HG02938 (cell line): ENCODE results near the gene RPUSD1.
"Not testable (repeated sequence)": the region's sequence is repeated elsewhere in the genome, so short reads cannot be mapped to it uniquely, and the experiment has no call there.

ENCODE experiments used
- ATAC-seq: cut with Tn5 transposase; IDR thresholded peaks from one replicate; pipeline ENCODE4 v1.9.1; 2021; ENCODE audit warnings: mild to moderate bottlenecking, moderate library complexity; ENCODE audit not compliant: unreplicated experiment

The RPUSD1 gene

GRCh38 chr16:768428-768827 lies 19.8 kb downstream of the RPUSD1 start:
- no peak for ATAC-seq

DNA sequence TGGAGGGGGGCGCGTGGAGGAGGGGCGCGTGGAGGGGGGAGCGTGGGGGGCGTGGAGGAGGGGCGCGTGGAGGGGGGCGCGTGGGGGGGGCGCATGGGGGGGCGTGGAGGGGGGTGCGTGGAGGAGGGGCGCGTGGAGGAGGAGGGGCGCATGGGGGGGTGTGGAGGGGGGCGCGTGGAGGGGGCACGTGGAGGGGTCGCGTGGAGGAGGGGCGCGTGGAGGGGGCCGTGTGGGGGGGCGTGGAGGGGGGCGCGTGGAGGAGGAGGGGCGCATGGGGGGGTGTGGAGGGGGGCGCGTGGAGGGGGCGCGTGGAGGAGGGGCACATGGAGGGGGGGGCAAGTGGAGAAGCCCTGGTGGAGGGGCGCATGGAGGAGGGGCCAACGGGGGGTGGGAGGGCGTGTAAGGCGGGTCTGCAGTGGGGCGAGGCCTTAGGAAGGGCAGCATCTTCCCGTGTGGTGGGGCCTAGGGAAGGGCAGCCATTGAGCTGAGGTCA lies 20.4 kb downstream of the RPUSD1 start:
- no peak for ATAC-seq

GRCh38 chr16:766820-767640 lies 21.2 kb downstream of the RPUSD1 start:
- no peak for ATAC-seq

DNA sequence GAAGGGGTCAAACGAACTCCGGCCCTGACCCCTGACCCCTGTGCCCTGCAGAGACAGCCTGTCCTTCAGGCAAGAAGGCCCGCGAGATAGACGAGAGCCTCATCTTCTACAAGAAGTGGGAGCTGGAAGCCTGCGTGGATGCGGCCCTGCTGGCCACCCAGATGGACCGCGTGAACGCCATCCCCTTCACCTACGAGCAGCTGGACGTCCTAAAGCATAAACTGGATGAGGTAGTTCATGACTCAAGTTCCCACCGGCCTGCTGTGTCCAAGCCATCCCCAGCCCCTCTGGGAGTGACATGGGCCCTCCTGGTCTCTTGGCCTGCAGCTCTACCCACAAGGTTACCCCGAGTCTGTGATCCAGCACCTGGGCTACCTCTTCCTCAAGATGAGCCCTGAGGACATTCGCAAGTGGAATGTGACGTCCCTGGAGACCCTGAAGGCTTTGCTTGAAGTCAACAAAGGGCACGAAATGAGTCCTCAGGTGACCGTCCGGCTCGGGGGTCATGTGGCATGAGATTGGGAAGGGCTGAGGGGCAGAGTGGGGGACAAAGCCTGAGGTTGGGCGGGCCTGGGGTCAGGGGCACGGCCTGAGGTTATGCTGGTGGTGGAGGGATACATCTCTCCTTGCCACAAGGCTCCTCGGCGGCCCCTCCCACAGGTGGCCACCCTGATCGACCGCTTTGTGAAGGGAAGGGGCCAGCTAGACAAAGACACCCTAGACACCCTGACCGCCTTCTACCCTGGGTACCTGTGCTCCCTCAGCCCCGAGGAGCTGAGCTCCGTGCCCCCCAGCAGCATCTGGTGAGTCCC lies 22.0 kb downstream of the RPUSD1 start:
- ATAC-seq: no peak

DNA sequence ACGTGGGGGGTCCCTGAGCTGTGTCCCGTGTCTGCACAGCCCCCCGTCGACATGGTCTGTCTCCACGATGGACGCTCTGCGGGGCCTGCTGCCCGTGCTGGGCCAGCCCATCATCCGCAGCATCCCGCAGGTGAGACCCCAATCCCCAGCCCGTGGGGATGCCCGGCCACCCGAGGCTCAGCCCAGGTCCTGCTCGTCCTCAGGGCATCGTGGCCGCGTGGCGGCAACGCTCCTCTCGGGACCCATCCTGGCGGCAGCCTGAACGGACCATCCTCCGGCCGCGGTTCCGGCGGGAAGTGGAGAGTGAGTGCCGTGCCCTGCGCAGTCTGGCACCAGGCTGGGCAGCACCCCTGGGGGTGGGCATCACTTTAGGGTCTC lies 22.7 kb downstream of the RPUSD1 start:
- no peak for ATAC-seq

DNA sequence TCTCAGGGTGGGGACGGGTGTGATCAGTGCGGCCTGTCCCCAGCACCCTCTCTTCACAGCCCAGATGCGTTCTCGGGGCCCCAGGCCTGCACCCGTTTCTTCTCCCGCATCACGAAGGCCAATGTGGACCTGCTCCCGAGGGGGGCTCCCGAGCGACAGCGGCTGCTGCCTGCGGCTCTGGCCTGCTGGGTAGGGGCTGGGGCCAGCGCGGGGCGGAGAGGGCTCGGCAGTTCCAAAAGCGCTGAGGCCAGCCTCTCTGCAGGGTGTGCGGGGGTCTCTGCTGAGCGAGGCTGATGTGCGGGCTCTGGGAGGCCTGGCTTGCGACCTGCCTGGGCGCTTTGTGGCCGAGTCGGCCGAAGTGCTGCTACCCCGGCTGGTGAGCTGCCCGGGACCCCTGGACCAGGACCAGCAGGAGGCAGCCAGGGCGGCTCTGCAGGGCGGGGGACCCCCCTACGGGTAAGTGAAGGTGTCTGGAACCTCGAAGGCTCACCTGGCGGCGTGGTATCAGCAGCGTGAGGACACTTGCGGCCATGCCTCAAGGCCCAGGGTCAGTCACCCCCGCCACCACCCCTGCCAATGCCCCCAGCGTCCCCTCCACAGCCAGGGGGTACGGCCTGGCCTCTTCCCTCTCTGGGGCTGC lies 23.2 kb downstream of the RPUSD1 start:
- ATAC-seq: no peak

- no peak for ATAC-seq
These were observed 23.9 kb downstream of the RPUSD1 start for GRCh38 chr16:764184-764750.

- ATAC-seq: no peak
These were observed 24.6 kb downstream of the RPUSD1 start for GRCh38 chr16:763369-764183.

- no peak for ATAC-seq
These were observed 25.4 kb downstream of the RPUSD1 start for GRCh38 chr16:762595-763268.

- ATAC-seq: no peak
These were observed 26.3 kb downstream of the RPUSD1 start for GRCh38 chr16:761625-762513.

GRCh38 chr16:760545-761343 lies 27.4 kb downstream of the RPUSD1 start, which contains the start of gene MSLN:
Gene MSLN, plus strand, starts transcription at chr16:760734. Its CDS starts 1,947 bp downstream, at chr16:762681.
- no peak for ATAC-seq

DNA sequence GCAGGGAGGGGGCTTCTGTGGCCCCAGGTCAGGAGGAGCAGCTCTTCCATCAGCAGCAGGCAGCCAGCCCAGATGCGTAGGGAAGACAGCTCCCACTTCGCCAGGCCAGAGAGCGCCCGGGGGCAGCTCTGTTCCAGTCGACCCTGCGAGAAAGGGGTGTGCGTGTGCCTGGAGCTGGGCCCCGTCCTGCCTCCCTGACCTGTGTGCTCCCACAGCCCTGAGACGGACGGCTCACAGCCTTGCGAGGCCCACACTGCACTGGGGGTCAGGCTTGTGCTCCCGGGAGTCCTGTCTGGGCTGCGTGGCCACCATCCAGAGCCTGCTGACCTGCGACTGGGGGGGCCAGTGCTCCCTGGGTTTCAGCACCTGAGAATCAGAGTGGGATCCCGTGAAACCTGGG lies 28.1 kb downstream of the RPUSD1 start:
- ATAC-seq: no peak

DNA sequence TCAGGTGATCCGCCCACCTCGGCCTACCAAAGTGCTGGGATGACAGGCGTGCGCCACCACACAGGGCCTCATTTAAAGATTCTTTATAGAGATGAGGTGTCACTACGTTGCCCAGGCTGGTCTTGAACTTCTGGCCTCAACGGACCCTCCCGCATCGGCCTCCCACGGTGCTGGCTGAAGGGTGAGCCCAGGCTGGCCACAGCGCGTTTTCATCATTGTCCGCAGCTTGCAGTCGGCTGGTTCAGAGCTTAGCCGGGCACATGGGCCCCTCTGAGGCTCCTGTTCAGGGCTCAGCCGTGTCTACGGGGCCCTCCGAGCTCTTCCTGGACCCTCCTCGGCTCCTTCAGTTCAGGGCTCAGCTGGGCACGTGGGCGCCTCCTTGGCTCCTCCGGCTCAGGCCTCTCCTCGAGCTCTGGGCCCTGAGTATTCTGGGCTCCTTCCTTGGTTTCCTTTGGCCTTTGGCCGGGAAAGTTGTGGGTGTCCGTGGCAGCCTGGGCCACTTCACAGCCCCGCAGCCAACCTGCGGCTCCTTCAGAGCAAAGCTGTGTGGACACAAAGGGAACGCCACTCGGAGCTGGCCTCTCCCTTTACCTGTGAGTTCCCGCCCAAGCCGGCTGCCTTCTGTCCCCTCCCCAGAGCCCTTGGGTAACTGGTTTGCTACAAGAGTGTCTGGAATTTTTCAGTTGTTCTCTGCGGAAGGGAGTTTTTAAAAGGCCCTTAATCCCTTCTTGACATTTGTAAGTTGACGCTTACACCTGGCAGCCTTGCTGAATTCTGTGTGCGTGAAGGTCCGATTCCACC lies 28.9 kb downstream of the RPUSD1 start:
- no peak for ATAC-seq

DNA sequence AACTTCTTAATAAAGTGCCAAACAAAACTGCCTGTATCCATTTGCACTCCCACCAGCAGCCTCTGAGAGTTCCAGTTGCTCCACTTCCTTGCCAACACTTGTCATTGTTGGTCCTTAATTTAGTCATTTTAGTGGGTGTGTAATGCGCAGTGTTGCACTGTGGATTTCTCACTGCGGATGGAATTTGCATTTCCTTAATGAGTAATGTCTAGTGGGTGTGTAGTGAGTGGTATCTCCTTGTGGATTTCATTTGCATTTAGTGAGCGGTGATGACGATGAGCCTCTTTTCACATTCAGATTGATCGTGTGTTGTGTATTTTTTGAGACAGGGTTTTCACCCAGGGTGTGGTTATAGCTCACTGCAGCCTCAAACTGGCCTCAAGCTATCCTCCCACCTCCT lies 31.8 kb downstream of the RPUSD1 start:
- no peak for ATAC-seq

DNA sequence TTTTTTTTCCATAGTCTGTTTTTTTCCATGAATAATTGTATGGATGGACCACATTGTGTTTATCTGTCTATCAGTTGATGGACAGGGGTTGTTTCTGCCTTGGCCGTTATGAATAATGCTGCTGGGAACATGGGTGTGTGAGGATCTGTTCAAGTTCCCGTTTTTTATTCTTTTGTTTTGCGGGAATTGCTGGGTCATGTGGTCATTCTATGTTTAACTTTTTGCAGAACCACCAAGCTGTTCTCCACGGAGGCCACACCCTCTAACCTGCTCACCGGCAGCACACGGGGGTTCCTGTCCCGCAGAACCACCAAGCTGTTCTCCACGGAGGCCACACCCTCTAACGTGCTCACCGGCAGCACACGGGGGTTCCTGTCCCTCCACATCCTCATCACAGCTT lies 33.5 kb downstream of the RPUSD1 start:
- no peak for ATAC-seq

DNA sequence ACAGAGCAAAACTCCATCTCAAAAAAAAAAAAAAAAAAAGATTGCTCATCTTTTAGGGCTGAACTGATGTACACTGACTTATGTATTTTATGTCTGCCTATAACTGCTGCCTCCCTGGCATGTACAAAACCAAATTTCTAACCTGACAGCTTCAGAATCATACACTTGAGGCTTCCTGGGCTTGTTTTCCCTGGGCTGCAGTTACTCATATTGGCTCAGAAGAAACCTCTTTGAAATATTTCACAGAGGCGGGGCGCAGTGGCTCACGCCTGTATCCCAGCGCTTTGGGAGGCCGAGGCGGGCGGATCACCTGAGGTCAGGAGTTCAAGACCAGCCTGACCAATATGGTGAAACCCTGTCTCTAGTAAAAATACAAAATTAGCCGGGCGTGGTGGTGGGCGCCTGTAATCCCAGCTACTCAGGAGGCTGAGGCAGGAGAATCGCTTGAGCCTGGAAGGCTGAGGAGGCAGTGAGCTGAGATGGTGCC lies 34.0 kb downstream of the RPUSD1 start:
- not testable (repeated sequence) for ATAC-seq

- ATAC-seq: no peak
These were observed 36.2 kb downstream of the RPUSD1 start for GRCh38 chr16:752007-752312.
